Measurements from ENCODE around the gene RUNX3.

- no peak for TF ChIP-seq CTCF (IDR thresholded peaks at IDR 0.05; ENCODE audit: extremely low read depth in 1 of 2, insufficient read depth in 1 of 2, low read depth in 1 of 2, low read length in 2 of 2)
- TF ChIP-seq POLR2A (IDR thresholded peaks at IDR 0.05; ENCODE audit: low read depth, low read length): no peak
- no peak for TF ChIP-seq FOS (IDR thresholded peaks at IDR 0.05; ENCODE audit: borderline replicate concordance, insufficient read depth, low read length)
Measured at GRCh38 chr1:24911651-24912155, 18.4 kb downstream of the RUNX3 start.
